CD8-positive, alpha-beta memory T cell (primary cell): Measurements from ENCODE around the gene KPNB1. TPM values are rescaled to one million over a fixed set of nuclear protein-coding genes. Genes with fewer than 3 reads are reported as not detected.
A peak's percentile ranks its signal among the peaks of the same experiment; 100 is the strongest.

ENCODE experiments used
- CTCF ChIA-PET: fragments of 350-600 bp; sonication (Branson Sonifier 250); formaldehyde crosslinking; loops from one replicate; lab custom pipeline; 2021; ENCODE audit warnings: antibody characterized with exemption; lab: Charles Lee
- POLR2A ChIA-PET: fragments of 350-600 bp; sonication (Branson Sonifier 250); formaldehyde crosslinking; loops from one replicate; lab custom pipeline; 2021; ENCODE audit warnings: antibody characterized with exemption; lab: Charles Lee
- DNase-seq, 5 donors: peaks; one replicate each; pipeline versions ENCODE4 v3.0.0 to v3.0.0-alpha.2; 2020 to 2022; ENCODE audit warnings: mixed read lengths in 1 of 5
- H3K27ac ChIP-seq: one replicate; pipeline ENCODE4 v1.7.0; 2013; ENCODE audit warnings: low read depth, mild to moderate bottlenecking, low read length, moderate library complexity
- H3K27me3 ChIP-seq: 2 replicates; pipeline ENCODE4 v1.7.0; 2013; ENCODE audit warnings: low read length, mild to moderate bottlenecking; ENCODE audit not compliant: insufficient read depth, poor library complexity, severe bottlenecking
- H3K36me3 ChIP-seq: 2 replicates; pipeline ENCODE4 v1.7.0; 2013; ENCODE audit warnings: mild to moderate bottlenecking, low read length, moderate library complexity; ENCODE audit not compliant: insufficient read depth
- H3K4me1 ChIP-seq: 2 replicates; pipeline ENCODE4 v1.7.0; 2013; ENCODE audit warnings: mild to moderate bottlenecking, low read length, moderate library complexity; ENCODE audit not compliant: insufficient read depth
- H3K4me3 ChIP-seq: 2 replicates; pipeline ENCODE4 v1.7.0; 2013; ENCODE audit warnings: mild to moderate bottlenecking, low read length
- H3K9me3 ChIP-seq: 2 replicates; pipeline ENCODE4 v1.7.0; 2013; ENCODE audit warnings: mild to moderate bottlenecking, low read length
- H3K27ac Mint-ChIP-seq, 8 donors: one replicate each; pipeline ENCODE4 v1.8.0; 2020 to 2021; ENCODE audit warnings: mixed read lengths in 8 of 8, mild to moderate bottlenecking in 6 of 8, inconsistent platforms in 3 of 8, moderate library complexity in 3 of 8
- H3K27me3 Mint-ChIP-seq, 2 donors: one replicate each; pipeline ENCODE4 v1.8.0; 2020 to 2021; ENCODE audit warnings: mixed read lengths in 2 of 2, mild to moderate bottlenecking in 1 of 2, moderate library complexity in 1 of 2
- H3K36me3 Mint-ChIP-seq, 3 donors: one replicate each; pipeline ENCODE4 v1.8.0; 2020 to 2021; ENCODE audit warnings: mixed read lengths in 3 of 3, inconsistent platforms in 1 of 3, mild to moderate bottlenecking in 1 of 3
- H3K4me1 Mint-ChIP-seq, 3 donors: one replicate each; pipeline ENCODE4 v1.8.0; 2020 to 2021; ENCODE audit warnings: mixed read lengths in 3 of 3, inconsistent platforms in 1 of 3, mild to moderate bottlenecking in 1 of 3
- H3K4me3 Mint-ChIP-seq, 7 donors: one replicate each; pipeline ENCODE4 v1.8.0; 2020 to 2021; ENCODE audit warnings: mixed read lengths in 7 of 7, mild to moderate bottlenecking in 6 of 7, moderate library complexity in 4 of 7, inconsistent platforms in 2 of 7
- H3K9me3 Mint-ChIP-seq, 5 donors: one replicate each; pipeline ENCODE4 v1.8.0; 2020 to 2022; ENCODE audit warnings: mixed read lengths in 5 of 5, mild to moderate bottlenecking in 3 of 5, moderate library complexity in 2 of 5, inconsistent platforms in 1 of 5
- polyA plus RNA-seq: library from polyadenylated mRNA; unstranded; fragments of 300-500 nt; fragmentation: Illumina TruSeq; gene quantifications from one replicate; pipeline ENCODE4 v1.2.3, GENCODE V29; 2021
- total RNA-seq, 2 experiments: library from RNA; stranded (reverse); gene quantifications; one replicate each; pipeline ENCODE4 v1.2.3, GENCODE V29; 2021

The KPNB1 gene
- total and polyA plus RNA-seq, 3 experiments from 2014 or later, result 35.9 to 915 (median 907) TPM

DNA sequence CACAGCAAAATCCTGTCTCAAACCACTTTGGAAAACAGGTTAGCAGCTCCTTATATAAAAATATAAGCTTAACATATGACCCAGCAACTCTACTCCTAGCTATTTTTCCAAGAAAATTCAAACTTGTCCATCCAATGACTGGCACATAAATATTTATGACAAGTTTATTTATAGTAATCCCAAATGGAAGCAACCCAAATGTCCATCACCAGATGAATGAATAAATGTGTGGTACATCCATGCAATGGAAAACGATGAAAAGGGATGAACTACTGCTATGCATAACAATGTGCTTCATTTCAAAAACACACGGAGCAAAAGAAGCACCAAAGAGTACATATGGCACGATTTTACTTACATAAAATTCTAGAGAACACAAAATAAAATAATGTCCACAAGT, 9.6 kb upstream of the KPNB1 start:
- Histone ChIP-seq H3K27me3 (no peaks in the 10 kb centered on the region), H3K4me1 (peaks cover 9% of the 10 kb centered on the region), H3K36me3 (no peaks in the 10 kb centered on the region), H3K4me3 (no peak overlapping the region), H3K9me3 (no peaks in the 10 kb centered on the region), H3K27ac (no peak overlapping the region)
- H3K36me3 Mint-ChIP-seq, result peaks cover 0 to 13% (median 0%) of the 10 kb centered on the region in 3 donors
- no peak overlapping the region for H3K4me3 Mint-ChIP-seq
- no peak for DNase-seq
- H3K27me3 Mint-ChIP-seq, result no peaks in the 10 kb centered on the region
- H3K27ac Mint-ChIP-seq, result no peak overlapping the region
- ChIA-PET CTCF (no interaction called here), POLR2A (interaction anchor here (0.9 to 1.1 kb wide), 2 partner anchors 10 to 32 kb away, joined by 4 read pairs; partner anchors contain the start of gene KPNB1)
- H3K4me1 Mint-ChIP-seq, result peaks cover 5 to 11% (median 9%) of the 10 kb centered on the region in 3 donors
- no peaks in the 10 kb centered on the region for H3K9me3 Mint-ChIP-seq

DNA sequence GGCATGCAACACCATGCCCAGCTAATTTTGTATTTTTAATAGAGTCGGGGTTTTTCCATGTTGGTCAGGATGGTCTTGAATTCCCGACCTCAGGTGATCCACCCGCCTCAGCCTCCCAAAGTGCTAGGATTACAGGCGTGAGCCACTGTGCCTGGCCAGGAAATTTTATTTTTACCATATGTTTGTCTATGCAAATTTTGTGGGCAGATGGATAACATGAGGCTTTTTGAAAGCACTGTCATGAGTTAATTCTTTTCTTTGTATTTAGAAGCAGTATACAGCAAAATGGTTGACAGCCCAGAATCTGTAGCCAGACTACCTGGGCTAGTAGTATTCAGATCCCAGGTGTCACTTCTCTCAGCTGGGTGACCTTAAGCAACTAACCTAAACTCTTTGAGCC, 8.5 kb upstream of the KPNB1 start:
- no peaks in the 10 kb centered on the region for H3K9me3 Mint-ChIP-seq
- Histone ChIP-seq H3K4me1 (peaks cover 5% of the 10 kb centered on the region), H3K27me3 (no peaks in the 10 kb centered on the region), H3K27ac (no peak overlapping the region), H3K4me3 (no peak overlapping the region), H3K9me3 (no peaks in the 10 kb centered on the region), H3K36me3 (no peaks in the 10 kb centered on the region)
- POLR2A ChIA-PET, result no interaction called here
- no peak overlapping the region for H3K4me3 Mint-ChIP-seq
- peaks cover 3 to 8% (median 8%) of the 10 kb centered on the region in 3 donors for H3K4me1 Mint-ChIP-seq
- DNase-seq, result no peak
- CTCF ChIA-PET, result no interaction called here
- peaks cover 0 to 11% (median 0%) of the 10 kb centered on the region in 3 donors for H3K36me3 Mint-ChIP-seq
- H3K27me3 Mint-ChIP-seq, result no peaks in the 10 kb centered on the region
- no peak overlapping the region for H3K27ac Mint-ChIP-seq

- peaks cover 0 to 17% (median 4%) of the 10 kb centered on the region in 3 donors for H3K4me1 Mint-ChIP-seq
- no peaks in the 10 kb centered on the region for H3K27me3 Mint-ChIP-seq
- Histone ChIP-seq H3K27me3 (no peaks in the 10 kb centered on the region), H3K4me3 (no peak overlapping the region), H3K27ac (no peak overlapping the region), H3K4me1 (peaks cover 10% of the 10 kb centered on the region), H3K36me3 (no peaks in the 10 kb centered on the region), H3K9me3 (no peaks in the 10 kb centered on the region)
- POLR2A ChIA-PET, result interaction anchor here (0.6 to 0.7 kb wide), 2 partner anchors 23 to 984 kb away, joined by 3 read pairs; no protein-coding TSS in a partner anchor
- DNase-seq, result no peak
- CTCF ChIA-PET, result interaction anchor here (1.0 to 1.2 kb wide), 2 partner anchors 10 to 11 kb away, joined by 3 read pairs; no protein-coding TSS in a partner anchor
- H3K9me3 Mint-ChIP-seq, result no peaks in the 10 kb centered on the region
- no peak overlapping the region for H3K4me3 Mint-ChIP-seq
- peak overlapping the region in 1 of 8 donors; percentile 82 for H3K27ac Mint-ChIP-seq
- peaks cover 0 to 4% (median 0%) of the 10 kb centered on the region in 3 donors for H3K36me3 Mint-ChIP-seq
Observed at GRCh38 chr17:47643116-47643515, 6.6 kb upstream of the KPNB1 start.

- Mint-ChIP-seq H3K4me1 (peaks cover 9 to 28% (median 15%) of the 10 kb centered on the region in 3 donors), H3K4me3 (no peak overlapping the region), H3K9me3 (no peaks in the 10 kb centered on the region), H3K27me3 (no peaks in the 10 kb centered on the region), H3K36me3 (peaks cover 0 to 5% (median 0%) of the 10 kb centered on the region in 3 donors), H3K27ac (no peak overlapping the region)
- Histone ChIP-seq H3K9me3 (no peaks in the 10 kb centered on the region), H3K4me3 (no peak overlapping the region), H3K27ac (no peak overlapping the region), H3K27me3 (no peaks in the 10 kb centered on the region), H3K4me1 (peaks cover 14% of the 10 kb centered on the region), H3K36me3 (no peaks in the 10 kb centered on the region)
- POLR2A ChIA-PET, result no interaction called here
- DNase-seq, result no peak
- CTCF ChIA-PET, result interaction anchor here (1.3 kb wide), 1 partner anchor 19 kb away, joined by 3 read pairs; no protein-coding TSS in a partner anchor
Observed at GRCh38 chr17:47644324-47644723, 5.4 kb upstream of the KPNB1 start.

DNA sequence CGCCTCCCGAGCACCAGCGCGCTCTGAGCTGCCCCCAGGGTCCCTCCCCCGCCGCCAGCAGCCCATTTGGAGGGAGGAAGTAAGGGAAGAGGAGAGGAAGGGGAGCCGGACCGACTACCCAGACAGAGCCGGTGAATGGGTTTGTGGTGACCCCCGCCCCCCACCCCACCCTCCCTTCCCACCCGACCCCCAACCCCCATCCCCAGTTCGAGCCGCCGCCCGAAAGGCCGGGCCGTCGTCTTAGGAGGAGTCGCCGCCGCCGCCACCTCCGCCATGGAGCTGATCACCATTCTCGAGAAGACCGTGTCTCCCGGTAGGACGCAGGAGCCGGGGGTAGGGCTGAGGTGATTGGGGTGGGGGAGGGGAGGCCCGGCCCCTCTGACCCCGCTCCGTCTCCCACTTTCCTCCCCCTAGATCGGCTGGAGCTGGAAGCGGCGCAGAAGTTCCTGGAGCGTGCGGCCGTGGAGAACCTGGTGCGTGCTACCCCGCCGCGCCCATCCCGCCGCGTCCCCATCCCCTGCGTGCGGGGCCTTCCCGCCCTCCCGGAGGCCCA, 329 bp downstream of the KPNB1 start:
- Mint-ChIP-seq H3K4me1 (peaks cover 46 to 68% (median 56%) of the 10 kb centered on the region in 3 donors), H3K36me3 (peaks cover 4 to 43% (median 10%) of the 10 kb centered on the region in 3 donors), H3K27ac (peak overlapping the region; percentile 61 to 100 (median 96)), H3K27me3 (peaks cover 0 to 5% of the 10 kb centered on the region in 2 donors), H3K4me3 (peak overlapping the region; percentile 91 to 100 (median 98)), H3K9me3 (no peaks in the 10 kb centered on the region)
- H3K4me1 ChIP-seq, result peaks cover 56% of the 10 kb centered on the region
- H3K27ac ChIP-seq, result peak overlapping the region; percentile 40
- H3K9me3 ChIP-seq, result no peaks in the 10 kb centered on the region
- DNase-seq, result peak in 2 of 5 donors; percentile 33 to 66
- POLR2A ChIA-PET, result interaction anchor here (0.5 to 4.5 kb wide), 23 partner anchors 9 to 1457 kb away, joined by 3 to 33 read pairs (median 5); partner anchors contain the start of genes EFCAB13, KANSL1, LRRC46 and MRPL10
- peaks cover 26% of the 10 kb centered on the region for H3K36me3 ChIP-seq
- CTCF ChIA-PET, result interaction anchor here (0.7 to 11.6 kb wide), 12 partner anchors 10 to 239 kb away, joined by 3 to 82 read pairs (median 4); partner anchors contain the start of gene TBX21
- H3K4me3 ChIP-seq, result peak overlapping the region; percentile 84
- H3K27me3 ChIP-seq, result no peaks in the 10 kb centered on the region

DNA sequence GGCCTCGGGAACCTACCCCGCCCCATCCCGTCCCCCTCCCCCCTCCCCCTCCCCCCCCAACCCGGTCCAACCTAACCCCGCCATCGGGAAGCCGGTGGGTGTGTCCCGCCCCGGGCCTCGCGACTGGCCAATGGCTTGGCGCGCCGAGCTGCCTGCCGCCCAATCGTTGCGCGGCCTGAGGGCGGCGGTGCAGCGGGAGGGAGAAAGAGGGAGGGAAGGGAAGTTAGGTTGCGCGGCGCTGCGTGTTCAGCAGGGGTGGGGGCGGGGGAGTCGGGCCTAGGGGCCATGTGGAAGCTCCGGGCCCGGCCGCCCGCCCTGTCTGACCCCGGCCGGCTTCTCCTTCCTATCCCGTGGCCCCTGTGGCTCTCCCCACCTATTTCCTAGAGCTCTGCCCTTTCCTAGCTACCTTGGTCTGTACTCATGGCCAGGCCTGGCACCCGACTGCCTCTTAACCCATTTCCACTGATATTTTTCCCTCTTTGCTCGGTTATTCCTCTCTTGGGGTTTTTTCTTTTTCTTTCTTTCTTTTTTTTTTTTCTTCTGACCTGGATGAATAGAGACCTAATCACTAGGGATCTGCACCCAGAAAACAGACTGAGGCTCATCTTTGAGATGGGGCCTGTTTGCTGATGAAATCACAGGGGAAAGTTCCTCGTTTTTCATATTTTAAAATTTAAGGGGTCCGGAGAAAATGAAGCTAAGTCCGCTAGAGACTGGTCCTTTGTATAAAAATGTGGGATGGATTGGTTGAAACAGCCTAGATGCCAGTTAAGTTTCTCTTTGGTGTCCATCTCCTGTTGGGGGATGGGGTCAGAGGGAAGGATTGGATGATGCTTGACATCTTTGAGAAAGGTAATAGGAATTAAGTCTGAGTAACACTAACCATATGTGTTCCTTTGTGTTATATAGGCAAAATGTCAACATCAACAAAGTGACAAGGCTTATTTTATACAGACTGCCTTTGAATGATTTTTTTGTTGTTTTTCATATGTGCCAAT, 1.1 kb downstream of the KPNB1 start:
- peaks cover 64% of the 10 kb centered on the region for H3K4me1 ChIP-seq
- H3K36me3 Mint-ChIP-seq, result peaks cover 4 to 50% (median 14%) of the 10 kb centered on the region in 3 donors

GRCh38 chr17:47651704-47652103, 2.0 kb downstream of the KPNB1 start:
- no peak for DNase-seq
- Mint-ChIP-seq H3K27ac (peak overlapping the region in 7 of 8 donors; percentile 12 to 98 (median 92)), H3K4me3 (peak overlapping the region; percentile 3 to 100 (median 26)), H3K36me3 (peaks cover 4 to 59% (median 14%) of the 10 kb centered on the region in 3 donors), H3K4me1 (peaks cover 58 to 77% (median 70%) of the 10 kb centered on the region in 3 donors), H3K27me3 (peaks cover 0 to 5% of the 10 kb centered on the region in 2 donors), H3K9me3 (no peaks in the 10 kb centered on the region)
- POLR2A ChIA-PET, result interaction anchor here (1.1 to 4.5 kb wide), 3 partner anchors 12 to 83 kb away, joined by 3 to 33 read pairs (median 5); partner anchors contain the start of gene TBX21
- Histone ChIP-seq H3K4me1 (peaks cover 64% of the 10 kb centered on the region), H3K36me3 (peaks cover 35% of the 10 kb centered on the region), H3K27ac (no peak overlapping the region), H3K27me3 (no peaks in the 10 kb centered on the region), H3K9me3 (no peaks in the 10 kb centered on the region), H3K4me3 (no peak overlapping the region)
- CTCF ChIA-PET, result interaction anchor here (3.1 to 11.6 kb wide), 2 partner anchors 13 to 46 kb away, joined by 7 to 82 read pairs; no protein-coding TSS in a partner anchor

More for the DNA sequence above, 1.1 kb downstream of the KPNB1 start:
- Mint-ChIP-seq H3K27me3 (peaks cover 0 to 5% of the 10 kb centered on the region in 2 donors), H3K4me3 (peak overlapping the region; percentile 85 to 100 (median 95)), H3K27ac (peak overlapping the region; percentile 72 to 98 (median 94)), H3K4me1 (peaks cover 54 to 76% (median 64%) of the 10 kb centered on the region in 3 donors), H3K9me3 (no peaks in the 10 kb centered on the region)
- POLR2A ChIA-PET, result interaction anchor here (0.5 to 4.5 kb wide), 18 partner anchors 8 to 1458 kb away, joined by 3 to 33 read pairs (median 4); partner anchors contain the start of genes KANSL1, LRRC46, MRPL10 and OSBPL7
- Histone ChIP-seq H3K9me3 (no peaks in the 10 kb centered on the region), H3K27ac (peak overlapping the region; percentile 82), H3K27me3 (no peaks in the 10 kb centered on the region), H3K36me3 (peaks cover 33% of the 10 kb centered on the region), H3K4me3 (peak overlapping the region; percentile 61)
- CTCF ChIA-PET, result interaction anchor here (0.7 to 11.6 kb wide), 7 partner anchors 13 to 82 kb away, joined by 3 to 82 read pairs (median 7); partner anchors contain the start of gene TBX21
- DNase-seq, result peak; percentile 85 to 92 (median 87)
